Activated CD8-positive, alpha-beta T cell treated with anti-CD3 and anti-CD28 coated beads for 36 hours (primary cell): ENCODE results near the gene ITIH4. TPM values are rescaled to one million over a fixed set of nuclear protein-coding genes. Genes with fewer than 3 reads are reported as not detected.

ENCODE experiments used
- ATAC-seq: fragments of 200-7000 bp; cut with Tn5 transposase; one replicate; pipeline ENCODE4 v1.10.0; 2021; ENCODE audit warnings: mild to moderate bottlenecking, moderate library complexity
- CTCF ChIA-PET: fragments of 350-600 bp; sonication (Branson Sonifier 250); formaldehyde crosslinking; loops from one replicate; lab custom pipeline; 2021; ENCODE audit warnings: antibody characterized with exemption; lab: Charles Lee
- POLR2A ChIA-PET: fragments of 350-600 bp; sonication (Branson Sonifier 250); formaldehyde crosslinking; loops from one replicate; lab custom pipeline; 2021; ENCODE audit warnings: antibody characterized with exemption; lab: Charles Lee
- DNase-seq: peaks from one replicate; pipeline ENCODE4 v3.0.0-alpha.2; 2020
- H3K27ac Mint-ChIP-seq: one replicate; pipeline ENCODE4 v1.8.0; 2021; ENCODE audit warnings: mild to moderate bottlenecking, mixed read lengths
- H3K27me3 Mint-ChIP-seq: one replicate; pipeline ENCODE4 v1.8.0; 2021; ENCODE audit warnings: mixed read lengths
- H3K36me3 Mint-ChIP-seq: one replicate; pipeline ENCODE4 v1.8.0; 2021; ENCODE audit warnings: low read depth, mixed read lengths
- H3K4me1 Mint-ChIP-seq: one replicate; pipeline ENCODE4 v1.8.0; 2021; ENCODE audit warnings: low read depth, mixed read lengths
- H3K4me3 Mint-ChIP-seq: one replicate; pipeline ENCODE4 v1.8.0; 2021; ENCODE audit warnings: mild to moderate bottlenecking, moderate library complexity, mixed read lengths
- H3K9me3 Mint-ChIP-seq: one replicate; pipeline ENCODE4 v1.8.0; 2021; ENCODE audit warnings: mixed read lengths
- CTCF ChIP-seq: fragments of 200-600 bp; IDR thresholded peaks from one replicate; pipeline ENCODE4 v1.8.0; 2022; ENCODE audit warnings: antibody characterized with exemption, mild to moderate bottlenecking
- intact Hi-C: fragments of 100-400 bp; cut with micrococcal nuclease; formaldehyde crosslinking; loops from one replicate; pipeline ENCODE4 v1.10.0; 2022
- total RNA-seq, 2 experiments: library from RNA; stranded (reverse); gene quantifications; one replicate each; pipeline ENCODE4 v1.2.3, GENCODE V29; 2021

The ITIH4 gene
- total RNA-seq, 2 experiments from 2014 or later: 3.9 to 5.5 TPM

GRCh38 chr3:52842424-52842823 lies 12.0 kb upstream of the ITIH4 start:
- intact Hi-C loops: no loop called here
- no peak for DNase-seq
- no peak overlapping the region for H3K4me3 Mint-ChIP-seq

GRCh38 chr3:52841981-52842340 lies 11.5 kb upstream of the ITIH4 start:
- ChIA-PET POLR2A (no interaction called here), CTCF (interaction anchor here (1.2 to 1.7 kb wide), 2 partner anchors 8 to 21 kb away, joined by 3 to 5 read pairs; no protein-coding TSS in a partner anchor)
- intact Hi-C loops: no loop called here
- H3K9me3 Mint-ChIP-seq: no peaks in the 10 kb centered on the region
- TF ChIP-seq CTCF: no peak
- DNase-seq (no peak), ATAC-seq (no peak)
- H3K27me3 Mint-ChIP-seq: no peaks in the 10 kb centered on the region
- H3K4me1 Mint-ChIP-seq: peaks cover 22% of the 10 kb centered on the region
- H3K4me3 Mint-ChIP-seq: no peak overlapping the region
- H3K27ac Mint-ChIP-seq: no peak overlapping the region
- peaks cover 4% of the 10 kb centered on the region for H3K36me3 Mint-ChIP-seq

More at GRCh38 chr3:52842424-52842823, 12.0 kb upstream of the ITIH4 start:
- peaks cover 22% of the 10 kb centered on the region for H3K4me1 Mint-ChIP-seq
- H3K36me3 Mint-ChIP-seq: peaks cover 4% of the 10 kb centered on the region
- no peaks in the 10 kb centered on the region for H3K27me3 Mint-ChIP-seq
- CTCF ChIA-PET: interaction anchor here (1.2 to 1.7 kb wide), 2 partner anchors 8 to 21 kb away, joined by 3 to 5 read pairs; no protein-coding TSS in a partner anchor
- TF ChIP-seq CTCF: no peak
- no peak overlapping the region for H3K27ac Mint-ChIP-seq
- no peaks in the 10 kb centered on the region for H3K9me3 Mint-ChIP-seq
- POLR2A ChIA-PET: no interaction called here
- no peak for ATAC-seq

GRCh38 chr3:52841211-52841980 lies 10.9 kb upstream of the ITIH4 start:
- no peaks in the 10 kb centered on the region for H3K27me3 Mint-ChIP-seq
- ChIA-PET CTCF (interaction anchor here (1.2 to 1.7 kb wide), 2 partner anchors 9 to 20 kb away, joined by 3 to 5 read pairs; no protein-coding TSS in a partner anchor), POLR2A (no interaction called here)
- peaks cover 22% of the 10 kb centered on the region for H3K4me1 Mint-ChIP-seq
- no peaks in the 10 kb centered on the region for H3K9me3 Mint-ChIP-seq
- no peak overlapping the region for H3K27ac Mint-ChIP-seq
- peaks cover 4% of the 10 kb centered on the region for H3K36me3 Mint-ChIP-seq
- TF ChIP-seq CTCF: no peak
- DNase-seq (no peak), ATAC-seq (no peak)
- H3K4me3 Mint-ChIP-seq: no peak overlapping the region
- intact Hi-C loops: no loop called here

- peaks cover 22% of the 10 kb centered on the region for H3K4me1 Mint-ChIP-seq
- ChIA-PET CTCF (interaction anchor here (1.2 kb wide), 1 partner anchor 233 kb away, joined by 4 read pairs; no protein-coding TSS in a partner anchor), POLR2A (no interaction called here)
- no peak for DNase-seq
- H3K36me3 Mint-ChIP-seq: peaks cover 4% of the 10 kb centered on the region
- no peak for TF ChIP-seq CTCF
- no peak overlapping the region for H3K27ac Mint-ChIP-seq
- intact Hi-C loops: no loop called here
- H3K9me3 Mint-ChIP-seq: no peaks in the 10 kb centered on the region
- no peak for ATAC-seq
- H3K4me3 Mint-ChIP-seq: no peak overlapping the region
- H3K27me3 Mint-ChIP-seq: no peaks in the 10 kb centered on the region
These were observed 9.5 kb upstream of the ITIH4 start for GRCh38 chr3:52839892-52840545.

- H3K4me1 Mint-ChIP-seq: peaks cover 22% of the 10 kb centered on the region
- POLR2A ChIA-PET: no interaction called here
- intact Hi-C loops: no loop called here
- no peak for DNase-seq
- no peak overlapping the region for H3K4me3 Mint-ChIP-seq
- H3K27ac Mint-ChIP-seq: no peak overlapping the region
- no peaks in the 10 kb centered on the region for H3K27me3 Mint-ChIP-seq
- H3K36me3 Mint-ChIP-seq: peaks cover 2% of the 10 kb centered on the region
- no peak for TF ChIP-seq CTCF
- ATAC-seq: no peak
- CTCF ChIA-PET: interaction anchor here (0.7 to 2.5 kb wide), 5 partner anchors 10 to 233 kb away, joined by 3 to 8 read pairs (median 4); no protein-coding TSS in a partner anchor
- no peaks in the 10 kb centered on the region for H3K9me3 Mint-ChIP-seq
These were observed 8.8 kb upstream of the ITIH4 start for GRCh38 chr3:52839268-52839575.
